ENCODE results near the gene NOP14. TPM values are rescaled to one million over a fixed set of nuclear protein-coding genes. Genes with fewer than 3 reads are reported as not detected.

NOP14 gene
- total and polyA plus RNA-seq, 2 experiments from 2014 or later, result 29.9 to 38.7 TPM

GRCh38 chr4:2927016-2927695 lies 36.0 kb downstream of the NOP14 start:
- H3F3A ChIP-seq (replicated peaks; ENCODE audit: low read depth), result 0 out of 2 replicates have a peak, but pooled peaks cover 6% of the 10 kb centered on the region
- no peaks in the 10 kb centered on the region; the same call in 1 of the 2 replicates for H3K36me3 ChIP-seq (ENCODE audit: insufficient read depth)
- peak overlapping the region; percentile 44; the same call in 1 of the 2 replicates for H3K27ac Mint-ChIP-seq
- H3K27me3 ChIP-seq (ENCODE audit: insufficient read depth), result no peaks in the 10 kb centered on the region
- H3K4me3 Mint-ChIP-seq, result no peak overlapping the region; the same call in 2 of the 3 replicates
- H3K27ac ChIP-seq (ENCODE audit: low read depth), result no peak overlapping the region
- H4K20me1 ChIP-seq (replicated peaks; ENCODE audit: insufficient read depth), result peaks cover 6% of the 10 kb centered on the region; the same call in 1 of the 2 replicates
- no peak overlapping the region for H3K4me2 ChIP-seq
- H3K36me3 Mint-ChIP-seq (ENCODE audit: low read depth), result peaks cover 77% of the 10 kb centered on the region
- H3K9me2 ChIP-seq (ENCODE audit: insufficient read depth), result no peaks in the 10 kb centered on the region
- H3K79me2 ChIP-seq (replicated peaks; ENCODE audit: insufficient read depth), result peaks cover 4% of the 10 kb centered on the region; the same call in 1 of the 2 replicates
- peaks cover 19% of the 10 kb centered on the region for H3K4me1 ChIP-seq (ENCODE audit: insufficient read depth)
- peaks cover 20% of the 10 kb centered on the region for H3K4me1 Mint-ChIP-seq
- peaks cover 16% of the 10 kb centered on the region for H3K27me3 Mint-ChIP-seq (ENCODE audit: insufficient read depth, low read depth, poor library complexity)
- H2AFZ ChIP-seq, result no peak overlapping the region
- peaks cover 13% of the 10 kb centered on the region; the same call in 2 of the 3 replicates for H3K9me3 Mint-ChIP-seq
- DNase-seq (ENCODE audit: low spot score) (no peak), ATAC-seq (no peak)
- no peak overlapping the region for H3K4me3 ChIP-seq
- no peak for TF ChIP-seq CTCF (conservative IDR thresholded peaks at IDR 0.05; ENCODE audit: low read depth in 2 of 2)
- TF ChIP-seq ZNF331 (CRISPR knock-in tag; IDR thresholded peaks at IDR 0.05; ENCODE audit: low read depth), result no peak
- TF ChIP-seq NANOG (IDR thresholded peaks at IDR 0.05; ENCODE audit: borderline replicate concordance), result no peak

- Histone ChIP-seq H3K36me3 (ENCODE audit: insufficient read depth) (no peaks in the 10 kb centered on the region; the same call in 1 of the 2 replicates), H3K9me2 (ENCODE audit: insufficient read depth) (no peaks in the 10 kb centered on the region), H3K27me3 (ENCODE audit: insufficient read depth) (no peaks in the 10 kb centered on the region), H2AFZ (no peak overlapping the region), H3K4me2 (no peak overlapping the region), H3K4me1 (ENCODE audit: insufficient read depth) (peaks cover 23% of the 10 kb centered on the region), H3K79me2 (replicated peaks; ENCODE audit: insufficient read depth) (peaks cover 7% of the 10 kb centered on the region), H4K20me1 (replicated peaks; ENCODE audit: insufficient read depth) (peaks cover 6% of the 10 kb centered on the region; the same call in 1 of the 2 replicates), H3F3A (replicated peaks; ENCODE audit: low read depth) (0 out of 2 replicates have a peak, but pooled peaks cover 6% of the 10 kb centered on the region), H3K27ac (ENCODE audit: low read depth) (no peak overlapping the region; the same call in 1 of the 2 replicates), H3K4me3 (no peak overlapping the region)
- peak overlapping the region; percentile 44; the same call in 1 of the 2 replicates for H3K27ac Mint-ChIP-seq
- peaks cover 29% of the 10 kb centered on the region for H3K4me1 Mint-ChIP-seq
- H3K27me3 Mint-ChIP-seq (ENCODE audit: insufficient read depth, low read depth, poor library complexity), result peaks cover 13% of the 10 kb centered on the region
- no peak for ATAC-seq
- peaks cover 85% of the 10 kb centered on the region for H3K36me3 Mint-ChIP-seq (ENCODE audit: low read depth)
- TF ChIP-seq STAT1 (IDR thresholded peaks at IDR 0.05; ENCODE audit: unreplicated experiment) (no peak), JUNB (IDR thresholded peaks at IDR 0.05; ENCODE audit: unreplicated experiment) (no peak)
- DNase-seq (ENCODE audit: low spot score), result no peak
- peaks cover 23% of the 10 kb centered on the region for H3K9me3 Mint-ChIP-seq
- no peak overlapping the region; the same call in 2 of the 3 replicates for H3K4me3 Mint-ChIP-seq
These were observed 37.0 kb downstream of the NOP14 start for GRCh38 chr4:2925931-2926860.

All from GM23338 (cell line).